Astrocyte (in vitro differentiated cells and primary cell): ENCODE data around the gene ULK1. TPM values are rescaled to one million over a fixed set of nuclear protein-coding genes. Genes with fewer than 3 reads are reported as not detected.

ENCODE experiments used
- DNase-seq: peaks from one replicate; pipeline ENCODE4 v3.0.0-alpha.2; 2010; ENCODE audit warnings: low read depth
- FAIRE-seq: peaks from 2 replicates; lab custom pipeline; 2011; peaks lifted over from hg19 to GRCh38; lab: Jason Lieb, UNC
- H2AFZ ChIP-seq: 2 replicates; pipeline ENCODE4 v1.6.0; 2012; ENCODE audit warnings: low read depth, low read length, inconsistent platforms
- H3K27ac ChIP-seq: 2 replicates; pipeline ENCODE4 v1.5.1; 2011; ENCODE audit warnings: low read depth, low read length, inconsistent platforms
- H3K27me3 ChIP-seq: 2 replicates; pipeline ENCODE4 v1.6.0; 2011; ENCODE audit warnings: low read length, inconsistent platforms; ENCODE audit not compliant: insufficient read depth
- H3K36me3 ChIP-seq: 2 replicates; pipeline ENCODE4 v1.5.1; 2011; ENCODE audit warnings: low read length, inconsistent platforms; ENCODE audit not compliant: insufficient read depth
- H3K4me1 ChIP-seq: 2 replicates; pipeline ENCODE4 v1.5.1; 2011; ENCODE audit warnings: low read length, inconsistent platforms; ENCODE audit not compliant: insufficient read depth
- H3K4me2 ChIP-seq: 2 replicates; pipeline ENCODE4 v1.6.0; 2012; ENCODE audit warnings: low read length, inconsistent platforms
- H3K4me3 ChIP-seq: 2 replicates; pipeline ENCODE4 v1.5.1; 2011; ENCODE audit warnings: low read depth, mild to moderate bottlenecking, low read length, inconsistent platforms; ENCODE audit not compliant: insufficient read depth
- H3K79me2 ChIP-seq: 2 replicates; pipeline ENCODE4 v1.6.0; 2012; ENCODE audit warnings: mild to moderate bottlenecking, low read length, inconsistent platforms; ENCODE audit not compliant: insufficient read depth
- H3K9ac ChIP-seq: 2 replicates; pipeline ENCODE4 v1.6.0; 2012; ENCODE audit warnings: mild to moderate bottlenecking, low read length, inconsistent platforms
- H3K9me3 ChIP-seq: 2 replicates; pipeline ENCODE4 v1.5.1; 2012; ENCODE audit warnings: low read depth, mild to moderate bottlenecking, low read length, inconsistent platforms; ENCODE audit not compliant: insufficient read depth
- H4K20me1 ChIP-seq: 2 replicates; pipeline ENCODE4 v1.6.0; 2012; ENCODE audit warnings: low read length, inconsistent platforms; ENCODE audit not compliant: insufficient read depth
- H3K27ac Mint-ChIP-seq: one replicate; pipeline ENCODE4 v1.8.0; 2021; ENCODE audit warnings: mild to moderate bottlenecking, mixed read lengths; ENCODE audit not compliant: unreplicated experiment
- H3K27me3 Mint-ChIP-seq: one replicate; pipeline ENCODE4 v1.8.0; 2021; ENCODE audit warnings: low read depth, mixed read lengths; ENCODE audit not compliant: unreplicated experiment
- H3K36me3 Mint-ChIP-seq: one replicate; pipeline ENCODE4 v1.8.0; 2021; ENCODE audit warnings: low read depth, mixed read lengths; ENCODE audit not compliant: unreplicated experiment
- H3K4me1 Mint-ChIP-seq: one replicate; pipeline ENCODE4 v1.8.0; 2021; ENCODE audit warnings: low read depth, mixed read lengths; ENCODE audit not compliant: unreplicated experiment
- H3K4me3 Mint-ChIP-seq: one replicate; pipeline ENCODE4 v1.8.0; 2021; ENCODE audit warnings: mild to moderate bottlenecking, moderate library complexity, mixed read lengths; ENCODE audit not compliant: unreplicated experiment
- H3K9me3 Mint-ChIP-seq: one replicate; pipeline ENCODE4 v1.8.0; 2021; ENCODE audit warnings: mild to moderate bottlenecking, mixed read lengths; ENCODE audit not compliant: unreplicated experiment
- EZH2 ChIP-seq: IDR thresholded peaks from 2 replicates; pipeline ENCODE4 v1.6.1; 2012; ENCODE audit warnings: mild to moderate bottlenecking, low read length, inconsistent platforms; ENCODE audit not compliant: insufficient read depth
- total RNA-seq: library from RNA; stranded (reverse); gene quantifications from 2 replicates; pipeline ENCODE4 v1.2.1, GENCODE V29; 2021
- TF ChIP-seq, protein P1 (sequence below): IDR thresholded peaks from 2 replicates; pipeline ENCODE4 v1.5.1; 2011; ENCODE audit warnings: low read depth, mild to moderate bottlenecking, inconsistent platforms, low read length, moderate library complexity; ENCODE audit not compliant: insufficient read depth

ULK1 gene
- total RNA-seq, 1 donor from 2014 or later, result 51.8 TPM

DNA sequence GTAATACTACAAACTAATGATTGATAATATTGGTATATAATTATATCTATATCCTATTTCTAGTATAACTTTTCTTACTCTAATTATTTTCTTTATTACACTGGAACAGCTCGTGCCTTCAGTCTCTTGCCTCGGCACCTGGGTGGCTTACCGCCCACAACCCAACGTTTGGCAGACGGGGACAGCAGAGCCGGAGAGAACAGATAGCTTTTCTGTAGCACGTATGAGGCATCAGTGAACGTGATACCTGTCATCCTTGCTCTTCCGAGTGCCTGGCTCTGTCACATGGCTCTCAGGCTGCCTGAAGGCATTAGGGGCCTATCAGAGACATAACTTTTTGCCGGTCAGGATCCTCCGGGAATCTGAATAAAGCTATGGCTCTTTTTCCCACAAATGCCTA, 40.1 kb downstream of the ULK1 start:
- H3K27me3 ChIP-seq, result no peaks in the 10 kb centered on the region
- no peak for FAIRE-seq
- Mint-ChIP-seq H3K27me3 (no peaks in the 10 kb centered on the region), H3K4me1 (peaks cover 7% of the 10 kb centered on the region), H3K36me3 (peaks cover 11% of the 10 kb centered on the region), H3K27ac (no peak overlapping the region), H3K9me3 (no peaks in the 10 kb centered on the region), H3K4me3 (no peak overlapping the region)
- H3K4me2 ChIP-seq, result no peak overlapping the region
- H3K36me3 ChIP-seq, result peaks cover 36% of the 10 kb centered on the region
- H2AFZ ChIP-seq, result no peak overlapping the region
- no peak overlapping the region for H3K4me3 ChIP-seq
- no peaks in the 10 kb centered on the region for H3K9me3 ChIP-seq
- peaks cover 34% of the 10 kb centered on the region for H4K20me1 ChIP-seq
- H3K27ac ChIP-seq, result no peak overlapping the region
- TF ChIP-seq, protein P1, sequence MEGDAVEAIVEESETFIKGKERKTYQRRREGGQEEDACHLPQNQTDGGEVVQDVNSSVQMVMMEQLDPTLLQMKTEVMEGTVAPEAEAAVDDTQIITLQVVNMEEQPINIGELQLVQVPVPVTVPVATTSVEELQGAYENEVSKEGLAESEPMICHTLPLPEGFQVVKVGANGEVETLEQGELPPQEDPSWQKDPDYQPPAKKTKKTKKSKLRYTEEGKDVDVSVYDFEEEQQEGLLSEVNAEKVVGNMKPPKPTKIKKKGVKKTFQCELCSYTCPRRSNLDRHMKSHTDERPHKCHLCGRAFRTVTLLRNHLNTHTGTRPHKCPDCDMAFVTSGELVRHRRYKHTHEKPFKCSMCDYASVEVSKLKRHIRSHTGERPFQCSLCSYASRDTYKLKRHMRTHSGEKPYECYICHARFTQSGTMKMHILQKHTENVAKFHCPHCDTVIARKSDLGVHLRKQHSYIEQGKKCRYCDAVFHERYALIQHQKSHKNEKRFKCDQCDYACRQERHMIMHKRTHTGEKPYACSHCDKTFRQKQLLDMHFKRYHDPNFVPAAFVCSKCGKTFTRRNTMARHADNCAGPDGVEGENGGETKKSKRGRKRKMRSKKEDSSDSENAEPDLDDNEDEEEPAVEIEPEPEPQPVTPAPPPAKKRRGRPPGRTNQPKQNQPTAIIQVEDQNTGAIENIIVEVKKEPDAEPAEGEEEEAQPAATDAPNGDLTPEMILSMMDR, result no peak
- no peak for TF ChIP-seq EZH2
- H3K79me2 ChIP-seq, result peaks cover 29% of the 10 kb centered on the region
- H3K9ac ChIP-seq, result no peak overlapping the region
- no peaks in the 10 kb centered on the region for H3K4me1 ChIP-seq
- no peak for DNase-seq

- Histone ChIP-seq H3K4me2 (no peak overlapping the region), H4K20me1 (peaks cover 15% of the 10 kb centered on the region), H3K27me3 (no peaks in the 10 kb centered on the region), H3K79me2 (peaks cover 10% of the 10 kb centered on the region), H2AFZ (no peak overlapping the region), H3K4me1 (no peaks in the 10 kb centered on the region), H3K36me3 (peaks cover 29% of the 10 kb centered on the region), H3K27ac (no peak overlapping the region), H3K9me3 (no peaks in the 10 kb centered on the region), H3K4me3 (no peak overlapping the region), H3K9ac (no peak overlapping the region)
- no peak for TF ChIP-seq EZH2
- TF ChIP-seq, protein P1, result no peak
- H3K4me1 Mint-ChIP-seq, result no peaks in the 10 kb centered on the region
- no peak overlapping the region for H3K27ac Mint-ChIP-seq
- peaks cover 6% of the 10 kb centered on the region for H3K36me3 Mint-ChIP-seq
- DNase-seq, result no peak
- no peaks in the 10 kb centered on the region for H3K27me3 Mint-ChIP-seq
- no peak for FAIRE-seq
- H3K9me3 Mint-ChIP-seq, result no peaks in the 10 kb centered on the region
- no peak overlapping the region for H3K4me3 Mint-ChIP-seq
These were observed 43.7 kb downstream of the ULK1 start for GRCh38 chr12:131938082-131938481.

DNA sequence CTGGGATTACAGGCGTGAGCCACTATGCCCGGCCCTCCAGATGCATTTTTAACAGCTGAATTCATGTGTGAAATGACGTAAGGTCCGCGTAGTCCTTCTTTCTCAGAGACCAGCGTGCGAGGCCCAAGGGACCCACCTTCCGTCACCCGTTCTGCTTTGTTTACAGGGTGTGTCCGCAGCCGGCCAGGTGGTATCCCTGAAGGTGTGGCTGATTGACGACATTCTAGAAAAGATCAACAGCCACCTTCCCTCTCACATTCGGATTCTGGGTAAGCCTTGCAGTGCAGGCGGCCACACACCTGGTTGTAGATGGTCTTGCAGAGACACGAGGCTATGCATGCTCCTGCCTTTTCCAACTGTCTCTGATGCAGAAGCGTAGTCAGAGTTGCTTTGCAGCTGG, 44.6 kb downstream of the ULK1 start:
- no peaks in the 10 kb centered on the region for H3K4me1 Mint-ChIP-seq
- TF ChIP-seq EZH2, result no peak
- TF ChIP-seq, protein P1, result no peak
- no peak overlapping the region for H3K4me3 Mint-ChIP-seq
- no peaks in the 10 kb centered on the region for H3K27me3 Mint-ChIP-seq
- Histone ChIP-seq H3K36me3 (peaks cover 29% of the 10 kb centered on the region), H3K79me2 (peaks cover 6% of the 10 kb centered on the region), H3K9me3 (no peaks in the 10 kb centered on the region), H2AFZ (no peak overlapping the region), H4K20me1 (peaks cover 8% of the 10 kb centered on the region), H3K9ac (no peak overlapping the region), H3K4me2 (no peak overlapping the region), H3K4me1 (no peaks in the 10 kb centered on the region), H3K27ac (no peak overlapping the region), H3K27me3 (no peaks in the 10 kb centered on the region), H3K4me3 (no peak overlapping the region)
- H3K27ac Mint-ChIP-seq, result no peak overlapping the region
- FAIRE-seq (no peak), DNase-seq (no peak)
- H3K9me3 Mint-ChIP-seq, result no peaks in the 10 kb centered on the region
- peaks cover 10% of the 10 kb centered on the region for H3K36me3 Mint-ChIP-seq
